Measurements from ENCODE around the gene LIMS2.

The LIMS2 gene

GRCh38 chr2:127673291-127674069 lies 1.9 kb downstream of the LIMS2 start:
- no peak for DNase-seq

GRCh38 chr2:127672341-127673224 lies 2.7 kb downstream of the LIMS2 start:
- no peak for DNase-seq

- DNase-seq = no peak
Observed at GRCh38 chr2:127671557-127672302, 3.6 kb downstream of the LIMS2 start.

GRCh38 chr2:127670957-127671290 lies 4.4 kb downstream of the LIMS2 start:
- no peak for DNase-seq

GRCh38 chr2:127670055-127670956 lies 5.0 kb downstream of the LIMS2 start:
- no peak for DNase-seq

- no peak for DNase-seq
Observed at GRCh38 chr2:127669056-127669455, 6.3 kb downstream of the LIMS2 start.

GRCh38 chr2:127665267-127665893 lies 9.9 kb downstream of the LIMS2 start:
- no peak for DNase-seq

- DNase-seq = no peak
Observed at GRCh38 chr2:127664895-127665225, 10.5 kb downstream of the LIMS2 start.

- DNase-seq = no peak
Observed at GRCh38 chr2:127664065-127664894, 11.1 kb downstream of the LIMS2 start.

- DNase-seq = no peak
Observed at GRCh38 chr2:127663566-127664064, 11.7 kb downstream of the LIMS2 start.

- DNase-seq = no peak
Observed at GRCh38 chr2:127662937-127663565, 12.3 kb downstream of the LIMS2 start.

- no peak for DNase-seq
Observed at GRCh38 chr2:127661949-127662510, 13.3 kb downstream of the LIMS2 start.

GRCh38 chr2:127661072-127661649 lies 14.2 kb downstream of the LIMS2 start:
- no peak for DNase-seq

- DNase-seq = no peak
Observed at GRCh38 chr2:127660291-127660578, 15.1 kb downstream of the LIMS2 start.

- no peak for DNase-seq
Observed at GRCh38 chr2:127659408-127660290, 15.7 kb downstream of the LIMS2 start.

GRCh38 chr2:127658641-127659407 lies 16.5 kb downstream of the LIMS2 start:
- no peak for DNase-seq

GRCh38 chr2:127658146-127658545 lies 17.2 kb downstream of the LIMS2 start:
- no peak for DNase-seq

- DNase-seq = no peak
Observed at GRCh38 chr2:127657232-127657595, 18.1 kb downstream of the LIMS2 start.
